Tibial artery (tissue), 4 donors: ENCODE data around the gene EPG5.

Source experiments
- DNase-seq, 2 donors: peaks; one replicate each; pipeline ENCODE4 v3.0.0-alpha.2; 2019
- H3K27ac ChIP-seq, 2 donors: fragments of 200-600 bp; sonication (generic) in 1 of 2; 1 replicate in 1 of 2; 2 replicates in 1 of 2; pipeline ENCODE4 v1.5.1; 2018 to 2019; ENCODE audit warnings: mild to moderate bottlenecking in 1 of 2
- H3K27me3 ChIP-seq, 2 donors: fragments of 200-600 bp; sonication (generic) in 1 of 2; one replicate each; pipeline versions ENCODE4 v1.5.1 to v1.6.0; 2016 to 2019
- H3K36me3 ChIP-seq, 3 donors: fragments of 200-600 bp; sonication (generic) in 2 of 3; one replicate each; pipeline ENCODE4 v1.5.1; 2016 to 2019; ENCODE audit warnings: mild to moderate bottlenecking in 2 of 3
- H3K4me1 ChIP-seq, 4 donors: fragments of 200-600 bp; sonication (generic) in 2 of 4; 1 replicate in 3 of 4; 2 replicates in 1 of 4; pipeline ENCODE4 v1.5.1; 2016 to 2019
- H3K4me3 ChIP-seq, 2 donors: fragments of 200-600 bp; sonication (generic) in 1 of 2; 1 replicate in 1 of 2; 2 replicates in 1 of 2; pipeline ENCODE4 v1.5.1; 2018 to 2019; ENCODE audit warnings: mild to moderate bottlenecking in 2 of 2
- H3K9me3 ChIP-seq, 3 donors: fragments of 200-600 bp; sonication (generic) in 1 of 3; one replicate each; pipeline ENCODE4 v1.5.1; 2016 to 2019
- intact Hi-C: fragments of 100-400 bp; cut with DNase I; formaldehyde crosslinking; loops from one replicate; pipeline ENCODE4 v1.15.0; 2023; ENCODE audit warnings: low total_unique reads
- TF ChIP-seq, protein P1 (sequence below), 2 experiments: fragments of 200-600 bp in 1 of 2; fragments of 450-650 bp in 1 of 2; IDR thresholded peaks; one replicate each; pipeline ENCODE4 v1.5.1; 2017 to 2019; ENCODE audit warnings: antibody characterized with exemption in 2 of 2, mild to moderate bottlenecking in 1 of 2, moderate library complexity in 1 of 2

Gene EPG5

DNA sequence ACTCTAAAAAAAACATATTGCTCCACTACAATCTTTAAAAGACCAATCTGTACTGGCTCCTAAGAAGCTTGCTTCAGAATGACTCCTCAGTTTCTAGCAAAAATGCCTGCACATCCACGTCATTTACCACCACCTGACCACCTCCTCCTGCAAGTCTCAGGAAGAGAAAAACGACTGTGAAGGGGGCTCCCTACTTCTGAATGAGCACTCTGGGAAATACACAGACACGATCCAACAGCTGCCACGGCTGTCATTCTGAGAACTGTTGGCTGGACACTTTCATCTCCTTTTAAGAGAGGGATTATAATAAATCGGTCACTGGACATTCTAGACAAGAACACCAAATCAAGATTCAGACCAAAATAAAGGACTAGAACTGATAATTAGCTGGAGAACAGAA is 21.5 kb downstream of the EPG5 start:
- Histone ChIP-seq H3K27ac (no peak overlapping the region), H3K9me3 (no peaks in the 10 kb centered on the region), H3K4me1 (no peaks in the 10 kb centered on the region), H3K4me3 (no peak overlapping the region), H3K27me3 (no peaks in the 10 kb centered on the region), H3K36me3 (peaks cover 82 to 100% (median 94%) of the 10 kb centered on the region in 3 donors)
- intact Hi-C loops = no loop called here
- TF ChIP-seq, protein P1, sequence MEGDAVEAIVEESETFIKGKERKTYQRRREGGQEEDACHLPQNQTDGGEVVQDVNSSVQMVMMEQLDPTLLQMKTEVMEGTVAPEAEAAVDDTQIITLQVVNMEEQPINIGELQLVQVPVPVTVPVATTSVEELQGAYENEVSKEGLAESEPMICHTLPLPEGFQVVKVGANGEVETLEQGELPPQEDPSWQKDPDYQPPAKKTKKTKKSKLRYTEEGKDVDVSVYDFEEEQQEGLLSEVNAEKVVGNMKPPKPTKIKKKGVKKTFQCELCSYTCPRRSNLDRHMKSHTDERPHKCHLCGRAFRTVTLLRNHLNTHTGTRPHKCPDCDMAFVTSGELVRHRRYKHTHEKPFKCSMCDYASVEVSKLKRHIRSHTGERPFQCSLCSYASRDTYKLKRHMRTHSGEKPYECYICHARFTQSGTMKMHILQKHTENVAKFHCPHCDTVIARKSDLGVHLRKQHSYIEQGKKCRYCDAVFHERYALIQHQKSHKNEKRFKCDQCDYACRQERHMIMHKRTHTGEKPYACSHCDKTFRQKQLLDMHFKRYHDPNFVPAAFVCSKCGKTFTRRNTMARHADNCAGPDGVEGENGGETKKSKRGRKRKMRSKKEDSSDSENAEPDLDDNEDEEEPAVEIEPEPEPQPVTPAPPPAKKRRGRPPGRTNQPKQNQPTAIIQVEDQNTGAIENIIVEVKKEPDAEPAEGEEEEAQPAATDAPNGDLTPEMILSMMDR (IDR thresholded peaks at IDR 0.05) = no peak
- DNase-seq = no peak

DNA sequence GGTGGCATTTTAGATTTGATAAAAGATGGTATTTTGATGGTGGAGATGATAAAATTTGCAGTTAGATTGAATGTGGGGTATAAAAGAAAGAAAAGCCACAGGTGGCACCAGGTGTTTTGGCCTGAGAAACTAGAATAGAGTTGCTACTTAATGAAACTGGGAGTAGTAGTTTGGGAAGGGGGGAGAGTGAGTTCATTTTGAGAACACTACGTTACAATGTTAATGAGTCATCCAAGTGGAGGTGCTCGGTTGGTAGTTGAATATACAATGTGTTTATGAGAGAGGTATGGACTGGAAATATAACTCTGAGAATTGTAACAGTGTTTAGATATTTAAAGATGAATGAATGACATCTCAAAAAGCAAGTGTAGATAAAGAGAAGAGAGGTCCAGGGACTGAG is 26.4 kb downstream of the EPG5 start:
- no peak overlapping the region for H3K27ac ChIP-seq
- DNase-seq = no peak
- no peaks in the 10 kb centered on the region for H3K27me3 ChIP-seq
- TF ChIP-seq, protein P1 (IDR thresholded peaks at IDR 0.05) = no peak
- no peaks in the 10 kb centered on the region for H3K9me3 ChIP-seq
- H3K4me3 ChIP-seq = no peak overlapping the region
- H3K36me3 ChIP-seq = peaks cover 69 to 91% (median 79%) of the 10 kb centered on the region in 3 donors
- H3K4me1 ChIP-seq = no peaks in the 10 kb centered on the region
- intact Hi-C loops = no loop called here

DNA sequence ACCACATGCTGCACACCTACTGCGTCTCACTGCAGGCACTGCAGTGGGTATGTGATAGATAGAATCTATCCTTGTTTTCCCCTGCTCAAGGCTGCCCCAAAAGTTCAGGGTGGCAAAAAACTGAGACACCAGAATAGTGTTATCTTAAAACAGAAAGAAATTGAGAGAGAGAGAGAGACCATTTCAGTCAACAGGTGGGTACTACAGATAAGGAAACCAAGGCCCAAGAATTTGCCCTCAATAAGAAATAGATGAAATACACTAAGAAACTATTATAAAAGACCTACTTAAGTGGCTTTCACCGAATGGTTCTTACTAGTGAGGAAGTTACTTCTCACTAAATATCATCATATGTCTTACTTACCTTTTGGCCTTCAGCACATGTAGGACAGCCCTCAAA is 27.9 kb downstream of the EPG5 start:
- TF ChIP-seq, protein P1 (IDR thresholded peaks at IDR 0.05) = no peak
- no peak overlapping the region for H3K4me3 ChIP-seq
- DNase-seq = no peak
- no peaks in the 10 kb centered on the region for H3K4me1 ChIP-seq
- H3K27me3 ChIP-seq = no peaks in the 10 kb centered on the region
- no peaks in the 10 kb centered on the region for H3K9me3 ChIP-seq
- H3K36me3 ChIP-seq = peaks cover 64 to 90% (median 74%) of the 10 kb centered on the region in 3 donors
- H3K27ac ChIP-seq = no peak overlapping the region
- intact Hi-C loops = no loop called here

DNA sequence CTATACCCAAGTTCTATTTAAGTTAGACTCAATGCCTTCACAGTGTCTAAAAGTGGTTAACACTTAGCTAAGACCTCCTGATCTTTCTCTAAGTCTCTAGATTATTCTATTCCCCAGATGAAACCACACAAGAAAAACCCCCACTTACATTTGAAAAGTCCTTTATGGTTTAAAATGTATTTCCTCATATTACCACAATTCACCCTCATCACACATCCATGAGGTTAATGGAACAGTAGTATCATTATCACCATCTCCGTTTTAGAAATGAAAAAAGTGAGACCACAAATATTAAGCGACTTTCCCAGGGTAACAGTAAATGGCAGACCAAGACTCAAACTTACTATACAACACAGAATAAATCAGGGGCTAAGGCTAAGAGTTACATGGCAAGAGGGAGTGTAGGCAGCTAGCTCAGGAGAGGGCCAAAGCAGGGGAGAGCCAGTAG is 28.6 kb downstream of the EPG5 start:
- Histone ChIP-seq H3K27ac (no peak overlapping the region), H3K27me3 (no peaks in the 10 kb centered on the region), H3K9me3 (no peaks in the 10 kb centered on the region), H3K4me3 (no peak overlapping the region), H3K4me1 (no peaks in the 10 kb centered on the region), H3K36me3 (peaks cover 57 to 89% (median 67%) of the 10 kb centered on the region in 3 donors)
- intact Hi-C loops = no loop called here
- TF ChIP-seq, protein P1 (IDR thresholded peaks at IDR 0.05) = no peak
- no peak for DNase-seq

DNA sequence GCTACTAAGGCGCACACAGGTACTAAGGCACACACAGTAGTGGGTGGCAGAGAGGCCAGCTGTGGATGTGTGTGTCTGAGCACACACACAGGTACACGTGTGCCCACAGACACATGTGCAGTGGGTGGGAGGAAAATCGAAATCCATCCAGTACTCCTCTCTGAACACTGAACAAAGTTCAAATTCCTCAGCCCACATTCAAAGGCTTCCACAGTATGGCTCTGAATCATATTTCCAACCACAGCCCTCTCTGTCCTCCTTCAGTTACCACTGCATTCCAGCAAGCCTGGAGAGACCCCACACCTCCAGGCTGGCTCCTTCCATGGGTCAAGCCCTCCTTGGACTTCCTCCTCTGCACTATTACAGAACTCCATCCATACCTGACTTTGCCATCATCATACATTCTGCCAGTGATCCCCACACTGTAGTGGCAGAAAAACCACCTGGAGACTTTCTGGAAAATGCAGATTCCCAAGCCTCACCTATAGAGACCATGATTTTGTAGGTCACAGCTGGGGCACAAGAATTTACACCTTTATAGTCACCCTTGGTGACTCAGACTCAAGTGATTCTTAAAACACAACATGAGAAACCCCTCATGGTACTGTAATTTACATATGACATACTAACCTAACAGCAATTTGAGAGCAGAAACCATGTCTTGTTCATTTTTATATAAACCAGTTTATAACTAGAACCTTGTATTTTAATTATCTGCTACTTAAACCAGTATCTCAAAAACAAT is 31.4 kb downstream of the EPG5 start:
- intact Hi-C loops = no loop called here
- Histone ChIP-seq H3K27me3 (no peaks in the 10 kb centered on the region), H3K9me3 (no peaks in the 10 kb centered on the region), H3K27ac (no peak overlapping the region), H3K36me3 (peaks cover 50 to 85% (median 55%) of the 10 kb centered on the region in 3 donors), H3K4me3 (no peak overlapping the region), H3K4me1 (no peaks in the 10 kb centered on the region)
- no peak for DNase-seq
- TF ChIP-seq, protein P1 (IDR thresholded peaks at IDR 0.05) = no peak
